Transverse colon (tissue), 4 donors: ENCODE measurements around the gene FXYD6. TPM values are rescaled to one million over a fixed set of nuclear protein-coding genes. Genes with fewer than 3 reads are reported as not detected.

Experiments
- DNase-seq: peaks from one replicate; pipeline ENCODE4 v3.0.0-alpha.2; 2019
- H3K27ac ChIP-seq, 4 donors: fragments of 200-600 bp; sonication (generic); 2 replicates each; pipeline ENCODE4 v1.5.1; 2016 to 2018; ENCODE audit warnings: inconsistent platforms in 4 of 4
- H3K27me3 ChIP-seq: fragments of 200-600 bp; sonication (generic); 2 replicates; pipeline ENCODE4 v1.5.1; 2017; ENCODE audit warnings: inconsistent platforms
- H3K36me3 ChIP-seq, 4 donors: fragments of 200-600 bp; sonication (generic); 2 replicates each; pipeline ENCODE4 v1.5.1; 2017 to 2019; ENCODE audit warnings: inconsistent platforms in 4 of 4
- H3K4me1 ChIP-seq, 4 donors: fragments of 200-600 bp; sonication (generic); 2 replicates each; pipeline ENCODE4 v1.5.1; 2017 to 2020; ENCODE audit warnings: inconsistent platforms in 4 of 4
- H3K4me3 ChIP-seq, 4 donors: fragments of 200-600 bp; sonication (generic); 1 replicate in 1 of 4; 2 replicates in 3 of 4; pipeline versions ENCODE4 v1.5.1 to v1.6.1; 2017 to 2019; ENCODE audit warnings: inconsistent platforms in 4 of 4
- H3K9me3 ChIP-seq, 2 donors: fragments of 200-600 bp; sonication (generic); 2 replicates each; pipeline ENCODE4 v1.5.1; 2017 to 2019; ENCODE audit warnings: inconsistent platforms in 2 of 2
- CTCF ChIP-seq, 5 experiments: fragments of 200-600 bp in 3 of 5; fragments of 450-650 bp in 2 of 5; sonication (generic) in 3 of 5; IDR thresholded peaks; 1 replicate in 2 of 5; 2 replicates in 3 of 5; pipeline ENCODE4 v1.5.1; 2016 to 2017; ENCODE audit warnings: antibody characterized with exemption in 5 of 5, inconsistent platforms in 3 of 5, mild to moderate bottlenecking in 2 of 5, moderate library complexity in 1 of 5
- EP300 ChIP-seq: sonication (generic); formaldehyde crosslinking; IDR thresholded peaks from one replicate; pipeline ENCODE4 v1.6.1; 2017; ENCODE audit warnings: antibody characterized with exemption, low read depth
- POLR2A ChIP-seq: fragments of 450-650 bp; IDR thresholded peaks from one replicate; pipeline ENCODE4 v1.6.1; 2016; ENCODE audit warnings: antibody characterized with exemption, mild to moderate bottlenecking, moderate library complexity
- POLR2AphosphoS5 ChIP-seq, 3 donors: sonication (generic); formaldehyde crosslinking; IDR thresholded peaks; one replicate each; pipeline ENCODE4 v1.6.1; 2016; ENCODE audit warnings: antibody characterized with exemption in 3 of 3
- WGBS, 2 donors: methylation state at CpG; one replicate each; pipeline ENCODE4 v1.1.5; 2018; ENCODE audit warnings: low coverage in 1 of 2; 5-methylcytosine and 5-hydroxymethylcytosine counted together
- in situ Hi-C, 4 donors: fragments of 200-750 bp; cut with MboI; loops; one replicate each; pipeline versions ENCODE4 v1.15.0 to v1.15.1; 2017; ENCODE audit warnings: low sequenced_read_pairs in 3 of 4, low pct_ligation_motif_present in 1 of 4, low pct_unique_long_range_greater_than_20kb in 1 of 4
- intact Hi-C: fragments of 100-400 bp; cut with DNase I; formaldehyde crosslinking; loops from one replicate; pipeline ENCODE4 v1.15.1; 2023; ENCODE audit warnings: low total_unique reads
- total RNA-seq, 4 donors: library from RNA; depleted of rRNA; stranded (reverse); fragments of >200 nt; gene quantifications; one replicate each; pipeline ENCODE4 v1.1.0, GENCODE V29; 2016

Gene FXYD6
- total RNA-seq, 4 donors from 2014 or later: 29.2 to 62.5 (median 46.0) TPM

DNA sequence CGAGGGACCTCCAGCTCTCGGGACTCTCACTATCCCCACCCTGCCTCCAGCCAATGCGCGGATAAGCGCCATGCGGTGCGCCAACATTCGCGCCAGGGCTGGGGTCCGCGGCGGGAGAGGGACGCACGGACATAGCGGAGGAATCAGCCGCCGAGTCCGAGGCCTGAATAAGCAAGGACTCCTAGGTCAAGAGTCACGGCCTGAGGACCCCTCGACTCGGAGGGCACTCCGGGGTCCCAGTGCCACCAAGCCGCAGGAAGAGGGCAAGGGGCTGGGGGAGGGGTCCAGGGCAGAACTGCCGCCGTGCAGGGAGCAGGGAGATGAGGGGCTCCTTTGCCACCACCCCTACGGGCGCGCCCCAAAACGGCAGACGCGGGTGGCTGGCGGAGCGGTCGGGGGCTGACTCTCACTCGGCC, 80.0 kb downstream of the FXYD6 start:
- peak overlapping the region in 3 of 4 donors; percentile 27 to 50 (median 41) for H3K4me3 ChIP-seq
- H3K27me3 ChIP-seq: peaks cover 51% of the 10 kb centered on the region
- in situ Hi-C loops (loop anchor here in 1 of 4 donors (25.0 kb wide), 1 partner anchor 359 kb away; no protein-coding TSS in a partner anchor), intact Hi-C loops (no loop called here)
- H3K4me1 ChIP-seq: peaks cover 9 to 21% (median 16%) of the 10 kb centered on the region in 4 donors
- TF ChIP-seq EP300 (no peak), CTCF (IDR thresholded peaks at IDR 0.05) (no peak), POLR2AphosphoS5 (IDR thresholded peaks at IDR 0.05) (no peak), POLR2A (no peak)
- peak overlapping the region in 1 of 4 donors; percentile 14 for H3K27ac ChIP-seq
- WGBS, 2 donors: 7% methylated on average over 16 of the region's 35 CpGs; no CpG with 5 or more reads in 1 of the 2 donors
- no peaks in the 10 kb centered on the region for H3K9me3 ChIP-seq
- H3K36me3 ChIP-seq: no peaks in the 10 kb centered on the region
- no peak for DNase-seq

GRCh38 chr11:117795638-117796455, 80.6 kb downstream of the FXYD6 start:
- intact Hi-C loops: no loop called here
- DNase-seq: no peak

DNA sequence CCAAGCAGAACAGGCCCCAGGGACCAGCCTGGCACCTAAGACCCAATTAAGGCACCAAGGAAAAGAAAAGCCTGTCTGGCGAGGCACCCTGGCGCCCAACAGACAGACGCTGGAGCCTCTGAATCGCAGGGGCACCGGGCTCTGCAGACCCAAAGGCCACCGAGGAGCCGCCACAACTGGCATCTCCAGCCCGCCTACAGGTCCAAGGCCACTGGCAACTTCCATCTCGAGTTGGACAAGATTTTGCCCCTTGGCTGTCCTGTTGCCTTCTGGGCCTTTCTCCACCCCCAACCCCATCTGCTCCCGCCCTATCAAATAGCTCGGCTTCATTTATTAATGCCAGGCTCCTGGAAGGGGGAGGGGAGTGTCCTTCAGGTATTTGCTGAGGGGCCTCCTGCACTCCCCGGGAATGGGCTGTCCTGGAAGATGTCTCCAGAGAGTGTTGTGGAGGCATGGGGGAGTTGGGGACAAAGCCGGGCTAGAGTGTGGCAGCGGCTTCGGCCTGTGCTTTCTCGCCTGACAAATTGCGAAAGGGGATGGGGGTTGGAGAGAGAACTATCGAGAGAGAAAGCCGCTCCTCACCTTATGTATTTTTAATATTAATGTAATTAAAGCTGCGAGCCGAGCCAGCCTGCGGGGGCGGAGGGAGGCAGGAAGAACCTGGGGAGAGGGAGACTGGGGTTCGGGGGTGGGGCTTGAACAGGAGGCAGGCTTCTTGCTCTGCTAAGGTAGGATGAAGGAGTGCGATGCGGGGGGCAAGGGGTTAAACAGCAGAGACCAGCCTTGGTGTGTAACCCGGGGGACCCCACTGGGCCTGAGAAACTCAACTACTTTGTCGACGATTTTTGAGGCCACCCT, 81.5 kb downstream of the FXYD6 start:
- intact Hi-C loops: no loop called here
- no peak for TF ChIP-seq POLR2A
- TF ChIP-seq POLR2AphosphoS5 (IDR thresholded peaks at IDR 0.05): no peak
- TF ChIP-seq EP300: no peak
- no peak for TF ChIP-seq CTCF (IDR thresholded peaks at IDR 0.05)
- WGBS, 2 donors: 71 to 79% methylated on average over 10 to 29 of the region's 29 CpGs
- in situ Hi-C loops: loop anchor here in 1 of 4 donors (25.0 kb wide), 1 partner anchor 358 kb away; no protein-coding TSS in a partner anchor
- DNase-seq: no peak
- Histone ChIP-seq H3K4me3 (no peak overlapping the region), H3K4me1 (peaks cover 9 to 21% (median 16%) of the 10 kb centered on the region in 4 donors), H3K36me3 (no peaks in the 10 kb centered on the region), H3K9me3 (no peaks in the 10 kb centered on the region), H3K27ac (no peak overlapping the region), H3K27me3 (peaks cover 51% of the 10 kb centered on the region)

More at GRCh38 chr11:117795638-117796455, 80.6 kb downstream of the FXYD6 start:
- no peaks in the 10 kb centered on the region for H3K9me3 ChIP-seq
- in situ Hi-C loops: loop anchor here in 1 of 4 donors (25.0 kb wide), 1 partner anchor 359 kb away; no protein-coding TSS in a partner anchor
- 15% methylated on average over 47 of the region's 53 CpGs; no CpG with 5 or more reads in 1 of the 2 donors for WGBS, 2 donors
- TF ChIP-seq POLR2AphosphoS5 (IDR thresholded peaks at IDR 0.05) (no peak), EP300 (no peak), POLR2A (no peak), CTCF (IDR thresholded peaks at IDR 0.05) (no peak)
- no peaks in the 10 kb centered on the region for H3K36me3 ChIP-seq
- peak overlapping the region in 3 of 4 donors; percentile 27 to 50 (median 41) for H3K4me3 ChIP-seq
- H3K4me1 ChIP-seq: peaks cover 9 to 21% (median 16%) of the 10 kb centered on the region in 4 donors
- H3K27me3 ChIP-seq: peaks cover 51% of the 10 kb centered on the region
- no peak overlapping the region for H3K27ac ChIP-seq
